ENCODE data around the gene ZNF777. TPM values are rescaled to one million over a fixed set of nuclear protein-coding genes. Genes with fewer than 3 reads are reported as not detected.

ZNF777 gene
- polyA plus RNA-seq, 1 donor from 2014 or later: 6.1 TPM

DNA sequence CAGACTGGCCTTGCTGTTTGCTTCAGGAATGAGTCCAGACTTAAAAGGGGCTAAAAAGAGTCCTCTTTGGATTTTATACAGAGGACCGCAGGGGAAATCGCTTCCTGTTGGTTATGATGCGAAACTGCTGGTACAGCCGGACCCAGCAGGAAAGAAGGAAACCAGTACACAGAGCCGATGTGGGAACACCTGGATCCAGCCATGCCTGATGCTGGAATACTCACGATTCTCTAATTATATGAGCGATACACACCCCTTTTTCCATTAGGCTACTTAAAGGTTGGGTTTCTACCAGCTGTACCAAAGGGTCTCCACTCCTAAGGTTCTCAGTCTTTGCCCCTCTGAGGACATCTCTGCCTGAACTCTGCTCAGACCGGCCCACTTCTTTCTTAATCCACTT lies 27.7 kb downstream of the ZNF777 start:
- no peaks in the 10 kb centered on the region for H4K20me1 ChIP-seq (ENCODE audit: insufficient read depth)
- H3K36me3 ChIP-seq (ENCODE audit: insufficient read depth, low read length): peaks cover 9% of the 10 kb centered on the region

DNA sequence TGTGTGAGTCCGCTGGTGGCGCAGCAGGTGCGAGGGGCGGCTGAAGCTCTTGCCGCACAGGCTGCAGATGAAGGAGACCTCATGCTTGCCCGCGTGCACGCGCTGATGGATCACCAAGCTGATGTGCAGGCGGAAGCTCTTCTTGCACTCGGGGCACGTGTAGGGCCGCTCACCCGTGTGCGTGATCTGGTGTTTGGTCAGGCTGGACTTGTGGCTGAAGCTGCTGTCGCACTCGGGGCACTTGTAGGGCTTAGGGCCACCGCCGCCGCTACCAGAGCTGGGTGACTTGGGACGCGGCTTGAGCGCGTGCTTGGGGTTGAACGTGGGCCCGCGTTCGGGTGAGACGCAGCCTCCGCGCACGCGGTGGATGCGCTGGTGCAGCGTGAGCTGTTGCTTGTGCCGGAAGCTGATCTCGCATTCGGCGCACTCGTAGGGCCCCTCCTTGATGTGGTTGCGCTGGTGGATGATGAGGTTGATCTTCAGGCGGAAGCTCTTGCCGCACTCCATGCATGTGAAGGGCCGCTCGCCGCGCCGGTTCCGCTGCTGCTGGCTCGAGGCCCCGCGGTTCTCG lies 28.7 kb downstream of the ZNF777 start:
- Histone ChIP-seq H2AFZ (ENCODE audit: low read depth, low read length) (no peak overlapping the region), H3K9me3 (ENCODE audit: low read length) (no peaks in the 10 kb centered on the region), H3K27ac (ENCODE audit: low read length) (no peak overlapping the region), H3K9me2 (ENCODE audit: insufficient read depth, low read length) (no peaks in the 10 kb centered on the region), H3K36me3 (ENCODE audit: insufficient read depth, low read length) (peaks cover 9% of the 10 kb centered on the region), H3K79me2 (replicated peaks; ENCODE audit: insufficient read depth, low read length) (no peaks in the 10 kb centered on the region), H3K27me3 (ENCODE audit: insufficient read depth, low read depth, low read length) (no peaks in the 10 kb centered on the region), H3K4me3 (ENCODE audit: low read length) (no peak overlapping the region), H4K20me1 (ENCODE audit: insufficient read depth) (no peaks in the 10 kb centered on the region), H3F3A (ENCODE audit: insufficient read depth, low read length, poor library complexity, severe bottlenecking) (no peaks in the 10 kb centered on the region), H3K4me2 (ENCODE audit: low read length) (no peak overlapping the region), H3K9ac (ENCODE audit: low read length) (no peak overlapping the region)
- TF ChIP-seq TAF1 (IDR thresholded peaks at IDR 0.05; ENCODE audit: low read depth): no peak
- no peak for TF ChIP-seq EP300 (conservative IDR thresholded peaks at IDR 0.05; ENCODE audit: poor library complexity, severe bottlenecking)
- TF ChIP-seq EZH2 (IDR thresholded peaks at IDR 0.05; ENCODE audit: borderline replicate concordance, insufficient read depth, low read length, poor library complexity, severe bottlenecking): no peak
- no peak for TF ChIP-seq POLR2AphosphoS5 (IDR thresholded peaks at IDR 0.05)
- TF ChIP-seq, protein P1, sequence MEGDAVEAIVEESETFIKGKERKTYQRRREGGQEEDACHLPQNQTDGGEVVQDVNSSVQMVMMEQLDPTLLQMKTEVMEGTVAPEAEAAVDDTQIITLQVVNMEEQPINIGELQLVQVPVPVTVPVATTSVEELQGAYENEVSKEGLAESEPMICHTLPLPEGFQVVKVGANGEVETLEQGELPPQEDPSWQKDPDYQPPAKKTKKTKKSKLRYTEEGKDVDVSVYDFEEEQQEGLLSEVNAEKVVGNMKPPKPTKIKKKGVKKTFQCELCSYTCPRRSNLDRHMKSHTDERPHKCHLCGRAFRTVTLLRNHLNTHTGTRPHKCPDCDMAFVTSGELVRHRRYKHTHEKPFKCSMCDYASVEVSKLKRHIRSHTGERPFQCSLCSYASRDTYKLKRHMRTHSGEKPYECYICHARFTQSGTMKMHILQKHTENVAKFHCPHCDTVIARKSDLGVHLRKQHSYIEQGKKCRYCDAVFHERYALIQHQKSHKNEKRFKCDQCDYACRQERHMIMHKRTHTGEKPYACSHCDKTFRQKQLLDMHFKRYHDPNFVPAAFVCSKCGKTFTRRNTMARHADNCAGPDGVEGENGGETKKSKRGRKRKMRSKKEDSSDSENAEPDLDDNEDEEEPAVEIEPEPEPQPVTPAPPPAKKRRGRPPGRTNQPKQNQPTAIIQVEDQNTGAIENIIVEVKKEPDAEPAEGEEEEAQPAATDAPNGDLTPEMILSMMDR (IDR thresholded peaks at IDR 0.05; ENCODE audit: poor library complexity, severe bottlenecking): no peak
- TF ChIP-seq SMC3 (conservative IDR thresholded peaks at IDR 0.05; ENCODE audit: poor library complexity): no peak
- no peak for TF ChIP-seq MXI1 (conservative IDR thresholded peaks at IDR 0.05; ENCODE audit: poor library complexity, severe bottlenecking)

More for the DNA sequence above, 27.7 kb downstream of the ZNF777 start:
- Histone ChIP-seq H3K79me2 (replicated peaks; ENCODE audit: insufficient read depth, low read length) (no peaks in the 10 kb centered on the region), H3K9me2 (ENCODE audit: insufficient read depth, low read length) (no peaks in the 10 kb centered on the region), H3K27me3 (ENCODE audit: insufficient read depth, low read depth, low read length) (no peaks in the 10 kb centered on the region), H3K9ac (ENCODE audit: low read length) (no peak overlapping the region), H3K27ac (ENCODE audit: low read length) (no peak overlapping the region), H3K9me3 (ENCODE audit: low read length) (no peaks in the 10 kb centered on the region), H3F3A (ENCODE audit: insufficient read depth, low read length, poor library complexity, severe bottlenecking) (no peaks in the 10 kb centered on the region), H3K4me2 (ENCODE audit: low read length) (no peak overlapping the region), H3K4me3 (ENCODE audit: low read length) (no peak overlapping the region), H2AFZ (ENCODE audit: low read depth, low read length) (no peak overlapping the region)
- TF ChIP-seq EZH2 (IDR thresholded peaks at IDR 0.05; ENCODE audit: borderline replicate concordance, insufficient read depth, low read length, poor library complexity, severe bottlenecking): no peak
- TF ChIP-seq, protein P1 (IDR thresholded peaks at IDR 0.05; ENCODE audit: poor library complexity, severe bottlenecking): no peak
- TF ChIP-seq EP300 (conservative IDR thresholded peaks at IDR 0.05; ENCODE audit: poor library complexity, severe bottlenecking): no peak
- no peak for TF ChIP-seq SMC3 (conservative IDR thresholded peaks at IDR 0.05; ENCODE audit: poor library complexity)
- TF ChIP-seq POLR2AphosphoS5 (IDR thresholded peaks at IDR 0.05): no peak
- no peak for TF ChIP-seq TAF1 (IDR thresholded peaks at IDR 0.05; ENCODE audit: low read depth)
- no peak for TF ChIP-seq RAD21 (conservative IDR thresholded peaks at IDR 0.05)
- TF ChIP-seq, protein P2, sequence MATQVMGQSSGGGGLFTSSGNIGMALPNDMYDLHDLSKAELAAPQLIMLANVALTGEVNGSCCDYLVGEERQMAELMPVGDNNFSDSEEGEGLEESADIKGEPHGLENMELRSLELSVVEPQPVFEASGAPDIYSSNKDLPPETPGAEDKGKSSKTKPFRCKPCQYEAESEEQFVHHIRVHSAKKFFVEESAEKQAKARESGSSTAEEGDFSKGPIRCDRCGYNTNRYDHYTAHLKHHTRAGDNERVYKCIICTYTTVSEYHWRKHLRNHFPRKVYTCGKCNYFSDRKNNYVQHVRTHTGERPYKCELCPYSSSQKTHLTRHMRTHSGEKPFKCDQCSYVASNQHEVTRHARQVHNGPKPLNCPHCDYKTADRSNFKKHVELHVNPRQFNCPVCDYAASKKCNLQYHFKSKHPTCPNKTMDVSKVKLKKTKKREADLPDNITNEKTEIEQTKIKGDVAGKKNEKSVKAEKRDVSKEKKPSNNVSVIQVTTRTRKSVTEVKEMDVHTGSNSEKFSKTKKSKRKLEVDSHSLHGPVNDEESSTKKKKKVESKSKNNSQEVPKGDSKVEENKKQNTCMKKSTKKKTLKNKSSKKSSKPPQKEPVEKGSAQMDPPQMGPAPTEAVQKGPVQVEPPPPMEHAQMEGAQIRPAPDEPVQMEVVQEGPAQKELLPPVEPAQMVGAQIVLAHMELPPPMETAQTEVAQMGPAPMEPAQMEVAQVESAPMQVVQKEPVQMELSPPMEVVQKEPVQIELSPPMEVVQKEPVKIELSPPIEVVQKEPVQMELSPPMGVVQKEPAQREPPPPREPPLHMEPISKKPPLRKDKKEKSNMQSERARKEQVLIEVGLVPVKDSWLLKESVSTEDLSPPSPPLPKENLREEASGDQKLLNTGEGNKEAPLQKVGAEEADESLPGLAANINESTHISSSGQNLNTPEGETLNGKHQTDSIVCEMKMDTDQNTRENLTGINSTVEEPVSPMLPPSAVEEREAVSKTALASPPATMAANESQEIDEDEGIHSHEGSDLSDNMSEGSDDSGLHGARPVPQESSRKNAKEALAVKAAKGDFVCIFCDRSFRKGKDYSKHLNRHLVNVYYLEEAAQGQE (IDR thresholded peaks at IDR 0.05; ENCODE audit: borderline replicate concordance): no peak
- no peak for TF ChIP-seq MXI1 (conservative IDR thresholded peaks at IDR 0.05; ENCODE audit: poor library complexity, severe bottlenecking)
